A673 (cell line): ENCODE results near the gene CACNA2D1.

Experiments used
- CTCF ChIP-seq: fragments of 300-800, 200-600 bp; sonication (generic); conservative IDR thresholded peaks from 2 replicates; pipeline ENCODE4 v1.5.1; 2017; ENCODE audit warnings: low read depth, mild to moderate bottlenecking, antibody characterized with exemption, low read length, moderate library complexity, mixed read lengths
- EZH2 ChIP-seq: fragments of 200-600 bp; sonication (generic); IDR thresholded peaks from 2 replicates; pipeline ENCODE4 v1.6.1; 2017; ENCODE audit warnings: borderline replicate concordance, low read depth, mild to moderate bottlenecking, mixed read lengths, antibody characterized with exemption, low read length; ENCODE audit not compliant: poor library complexity, severe bottlenecking

GRCh38 chr7:82330706-82331215, 112.8 kb downstream of the CACNA2D1 start:
- TF ChIP-seq CTCF (no peak), EZH2 (no peak)
